ENCODE results near the gene ZNF165.

ZNF165 gene

GRCh38 chr6:28104392-28105244 lies 24.2 kb downstream of the ZNF165 start:
- Histone ChIP-seq H3K9me2 (replicated peaks; ENCODE audit: control insufficient read depth, low read length) (no peaks in the 10 kb centered on the region), H3K27ac (ENCODE audit: low read depth, low read length) (peak overlapping the region; percentile 52), H3K4me1 (ENCODE audit: control insufficient read depth, low read length) (peaks cover 26% of the 10 kb centered on the region), H3K4me2 (ENCODE audit: low read length) (peak overlapping the region; percentile 90), H3K27me3 (ENCODE audit: control insufficient read depth, low read length) (no peaks in the 10 kb centered on the region), H3K4me3 (ENCODE audit: low read length) (peak overlapping the region; percentile 86), H3K9me3 (ENCODE audit: control insufficient read depth, insufficient read depth, low read length) (no peaks in the 10 kb centered on the region), H3K36me3 (ENCODE audit: control insufficient read depth, low read length) (no peaks in the 10 kb centered on the region), H3F3A (ENCODE audit: control insufficient read depth, insufficient read depth) (peaks cover 5% of the 10 kb centered on the region; the same call in 1 of the 2 replicates), H3K79me2 (ENCODE audit: control insufficient read depth, low read length) (no peaks in the 10 kb centered on the region), H4K20me1 (ENCODE audit: control insufficient read depth, insufficient read depth, low read depth, low read length) (no peaks in the 10 kb centered on the region)
- TF ChIP-seq CTCF (IDR thresholded peaks at IDR 0.05; ENCODE audit: low read depth, low read length, poor library complexity, severe bottlenecking) (peak; percentile 64), EZH2phosphoT487 (IDR thresholded peaks at IDR 0.05; ENCODE audit: borderline replicate concordance, low read length) (no peak)

- no peaks in the 10 kb centered on the region for H3K9me3 ChIP-seq (ENCODE audit: control insufficient read depth, insufficient read depth, low read length)
- H3K27me3 ChIP-seq (ENCODE audit: control insufficient read depth, low read length), result no peaks in the 10 kb centered on the region
- H3K36me3 ChIP-seq (ENCODE audit: control insufficient read depth, low read length), result no peaks in the 10 kb centered on the region
- peak overlapping the region; percentile 90 for H3K4me2 ChIP-seq (ENCODE audit: low read length)
- H3K4me1 ChIP-seq (ENCODE audit: control insufficient read depth, low read length), result peaks cover 27% of the 10 kb centered on the region
- H3K4me3 ChIP-seq (ENCODE audit: low read length), result peak overlapping the region; percentile 86
- H3F3A ChIP-seq (ENCODE audit: control insufficient read depth, insufficient read depth), result peaks cover 5% of the 10 kb centered on the region; the same call in 1 of the 2 replicates
- no peaks in the 10 kb centered on the region for H3K9me2 ChIP-seq (replicated peaks; ENCODE audit: control insufficient read depth, low read length)
- TF ChIP-seq CTCF (IDR thresholded peaks at IDR 0.05; ENCODE audit: low read depth, low read length, poor library complexity, severe bottlenecking), result no peak
- TF ChIP-seq EZH2phosphoT487 (IDR thresholded peaks at IDR 0.05; ENCODE audit: borderline replicate concordance, low read length), result no peak
- no peaks in the 10 kb centered on the region for H4K20me1 ChIP-seq (ENCODE audit: control insufficient read depth, insufficient read depth, low read depth, low read length)
- H3K27ac ChIP-seq (ENCODE audit: low read depth, low read length), result peak overlapping the region; percentile 52
- no peaks in the 10 kb centered on the region for H3K79me2 ChIP-seq (ENCODE audit: control insufficient read depth, low read length)
These were observed 24.9 kb downstream of the ZNF165 start for GRCh38 chr6:28105245-28105639.

- Histone ChIP-seq H3K4me3 (ENCODE audit: low read length) (no peak overlapping the region), H3K27me3 (ENCODE audit: control insufficient read depth, low read length) (no peaks in the 10 kb centered on the region), H3K9me2 (replicated peaks; ENCODE audit: control insufficient read depth, low read length) (no peaks in the 10 kb centered on the region), H3K27ac (ENCODE audit: low read depth, low read length) (no peak overlapping the region), H3K36me3 (ENCODE audit: control insufficient read depth, low read length) (no peaks in the 10 kb centered on the region), H3F3A (ENCODE audit: control insufficient read depth, insufficient read depth) (peaks cover 5% of the 10 kb centered on the region; the same call in 1 of the 2 replicates), H3K9me3 (ENCODE audit: control insufficient read depth, insufficient read depth, low read length) (no peaks in the 10 kb centered on the region), H3K4me2 (ENCODE audit: low read length) (no peak overlapping the region), H3K4me1 (ENCODE audit: control insufficient read depth, low read length) (peaks cover 27% of the 10 kb centered on the region), H3K79me2 (ENCODE audit: control insufficient read depth, low read length) (no peaks in the 10 kb centered on the region), H4K20me1 (ENCODE audit: control insufficient read depth, insufficient read depth, low read depth, low read length) (no peaks in the 10 kb centered on the region)
- TF ChIP-seq EZH2phosphoT487 (IDR thresholded peaks at IDR 0.05; ENCODE audit: borderline replicate concordance, low read length) (no peak), CTCF (IDR thresholded peaks at IDR 0.05; ENCODE audit: low read depth, low read length, poor library complexity, severe bottlenecking) (no peak)
These were observed 27.1 kb downstream of the ZNF165 start for GRCh38 chr6:28107506-28107905.
